OCI-LY3 (cell line): ENCODE measurements around the gene TIAL1.
"Not testable (repeated sequence)": the region's sequence is repeated elsewhere in the genome, so short reads cannot be mapped to it uniquely, and the experiment has no call there.

ENCODE experiments used
- H2AFZ ChIP-seq: fragments of 200-600, 300-600 bp; shearing (Covaris generic); 2 replicates; pipeline ENCODE4 v1.6.0; 2014; ENCODE audit warnings: antibody characterized with exemption, low read depth, low read length
- H3K27ac ChIP-seq: fragments of 200-600, 300-600 bp; sonication (generic); 2 replicates; pipeline ENCODE4 v1.5.1; 2014; ENCODE audit warnings: mild to moderate bottlenecking, low read length, moderate library complexity, mixed read lengths
- H3K27me3 ChIP-seq: fragments of 200-600, 300-600 bp; sonication (generic); 2 replicates; pipeline ENCODE4 v1.6.1; 2014; ENCODE audit warnings: low read depth, low read length, mixed read lengths
- H3K36me3 ChIP-seq: fragments of 200-600, 300-600 bp; sonication (generic); replicated peaks from 2 replicates; pipeline ENCODE3; 2014; ENCODE audit warnings: low read depth, low read length, mixed read lengths
- H3K4me1 ChIP-seq: fragments of 300-600, 200-600 bp; sonication (generic); 2 replicates; pipeline ENCODE4 v1.6.1; 2014; ENCODE audit warnings: low read length, mixed read lengths
- H3K4me2 ChIP-seq: fragments of 200-600, 300-600 bp; sonication (generic); 2 replicates; pipeline ENCODE4 v1.6.1; 2014; ENCODE audit warnings: low read length, mixed read lengths
- H3K4me3 ChIP-seq: fragments of 300-600, 200-600 bp; sonication (generic); 2 replicates; pipeline ENCODE4 v1.5.1; 2014; ENCODE audit warnings: antibody characterized with exemption, mild to moderate bottlenecking, low read length, moderate library complexity
- H3K79me2 ChIP-seq: fragments of 300-600, 200-600 bp; shearing (Covaris generic); 2 replicates; pipeline ENCODE4 v1.6.1; 2014; ENCODE audit warnings: mild to moderate bottlenecking, low read length, mixed read lengths
- H3K9ac ChIP-seq: fragments of 300-600, 200-600 bp; shearing (Covaris generic); 2 replicates; pipeline ENCODE4 v1.6.0; 2014; ENCODE audit warnings: mild to moderate bottlenecking, low read length, moderate library complexity
- H3K9me3 ChIP-seq: fragments of 200-600, 300-600 bp; shearing (Covaris generic); 2 replicates; pipeline ENCODE4 v1.6.1; 2014; ENCODE audit warnings: low read length, mixed read lengths; ENCODE audit not compliant: insufficient read depth
- H4K20me1 ChIP-seq: fragments of 200-600, 300-600 bp; sonication (generic); 2 replicates; pipeline ENCODE4 v1.6.1; 2016; ENCODE audit warnings: low read length, mixed read lengths; ENCODE audit not compliant: insufficient read depth
- EZH2phosphoT487 ChIP-seq: fragments of 200-600 bp; shearing (Covaris generic); IDR thresholded peaks from 2 replicates; pipeline ENCODE4 v1.6.1; 2018; ENCODE audit warnings: antibody characterized with exemption, mixed run types, low read depth
- TF ChIP-seq, protein P1 (sequence below): fragments of 200-600, 300-600 bp; sonication (generic); IDR thresholded peaks from 2 replicates; pipeline ENCODE4 v1.5.1; 2014; ENCODE audit warnings: antibody characterized with exemption, low read length, low read depth

TIAL1 gene

DNA sequence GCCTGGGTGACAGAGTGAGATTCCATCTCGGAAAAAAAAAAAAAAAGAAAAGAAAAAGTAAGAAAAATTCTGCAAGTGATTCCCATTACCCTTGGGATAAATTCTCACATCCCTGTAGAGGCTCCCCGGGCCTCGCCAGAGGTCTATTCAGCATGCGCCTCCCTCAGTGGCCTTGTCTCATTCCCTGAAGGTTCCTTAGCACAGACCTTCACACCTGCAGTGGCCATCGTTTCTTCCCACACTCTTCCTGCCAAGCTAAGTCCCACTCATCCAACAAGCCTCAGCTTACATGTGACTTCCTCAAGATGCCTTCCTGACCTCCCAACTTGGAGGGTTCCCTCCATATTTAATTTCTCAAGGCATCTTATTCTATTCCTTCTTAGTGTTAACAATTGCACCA lies 33.5 kb upstream of the TIAL1 start:
- H3K36me3 ChIP-seq: no peaks in the 10 kb centered on the region
- H3K4me3 ChIP-seq: no peak overlapping the region
- H3K79me2 ChIP-seq: no peaks in the 10 kb centered on the region
- no peak for TF ChIP-seq EZH2phosphoT487
- TF ChIP-seq, protein P1, sequence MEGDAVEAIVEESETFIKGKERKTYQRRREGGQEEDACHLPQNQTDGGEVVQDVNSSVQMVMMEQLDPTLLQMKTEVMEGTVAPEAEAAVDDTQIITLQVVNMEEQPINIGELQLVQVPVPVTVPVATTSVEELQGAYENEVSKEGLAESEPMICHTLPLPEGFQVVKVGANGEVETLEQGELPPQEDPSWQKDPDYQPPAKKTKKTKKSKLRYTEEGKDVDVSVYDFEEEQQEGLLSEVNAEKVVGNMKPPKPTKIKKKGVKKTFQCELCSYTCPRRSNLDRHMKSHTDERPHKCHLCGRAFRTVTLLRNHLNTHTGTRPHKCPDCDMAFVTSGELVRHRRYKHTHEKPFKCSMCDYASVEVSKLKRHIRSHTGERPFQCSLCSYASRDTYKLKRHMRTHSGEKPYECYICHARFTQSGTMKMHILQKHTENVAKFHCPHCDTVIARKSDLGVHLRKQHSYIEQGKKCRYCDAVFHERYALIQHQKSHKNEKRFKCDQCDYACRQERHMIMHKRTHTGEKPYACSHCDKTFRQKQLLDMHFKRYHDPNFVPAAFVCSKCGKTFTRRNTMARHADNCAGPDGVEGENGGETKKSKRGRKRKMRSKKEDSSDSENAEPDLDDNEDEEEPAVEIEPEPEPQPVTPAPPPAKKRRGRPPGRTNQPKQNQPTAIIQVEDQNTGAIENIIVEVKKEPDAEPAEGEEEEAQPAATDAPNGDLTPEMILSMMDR: no peak
- no peak overlapping the region for H3K27ac ChIP-seq
- H3K4me1 ChIP-seq: no peaks in the 10 kb centered on the region
- no peaks in the 10 kb centered on the region for H3K9me3 ChIP-seq
- H3K9ac ChIP-seq: no peak overlapping the region
- no peak overlapping the region for H2AFZ ChIP-seq
- no peak overlapping the region for H3K4me2 ChIP-seq
- no peaks in the 10 kb centered on the region for H4K20me1 ChIP-seq
- no peaks in the 10 kb centered on the region for H3K27me3 ChIP-seq

DNA sequence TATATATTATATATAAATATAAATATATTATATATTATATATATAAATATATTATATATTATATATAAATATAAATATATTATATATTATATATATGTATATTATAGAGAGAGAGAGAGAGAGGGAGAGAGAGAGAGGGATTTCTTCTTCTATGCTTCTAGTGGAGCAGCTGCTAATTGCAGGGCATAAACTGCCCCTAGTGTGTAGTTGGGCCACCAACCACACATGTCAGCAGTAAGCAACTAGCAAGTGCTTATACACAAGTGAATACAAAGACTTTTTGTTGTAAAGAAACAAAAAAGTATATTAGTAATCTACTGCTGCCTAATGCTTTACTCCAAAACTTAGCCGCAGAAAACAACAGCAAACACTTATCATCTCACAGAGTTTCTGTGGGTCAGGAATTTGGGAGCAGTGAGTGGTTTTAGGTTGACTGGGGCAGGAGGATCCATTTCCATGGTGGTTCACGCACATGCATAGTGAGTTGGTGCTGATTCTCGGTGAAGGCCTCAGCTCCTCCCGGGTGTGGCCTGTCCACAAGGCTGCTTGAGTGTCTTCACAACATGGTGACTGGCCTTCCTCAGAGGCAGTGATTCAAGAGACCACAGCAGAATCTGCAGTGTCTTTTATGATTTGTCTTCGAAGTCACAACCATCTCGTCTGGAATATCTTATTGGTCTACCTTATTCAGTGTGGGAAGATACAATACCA lies 29.0 kb upstream of the TIAL1 start:
- Histone ChIP-seq H4K20me1 (no peaks in the 10 kb centered on the region), H3K9ac (no peak overlapping the region), H3K79me2 (no peaks in the 10 kb centered on the region), H3K4me1 (no peaks in the 10 kb centered on the region), H3K9me3 (no peaks in the 10 kb centered on the region), H2AFZ (no peak overlapping the region), H3K27ac (no peak overlapping the region), H3K4me2 (no peak overlapping the region), H3K36me3 (no peaks in the 10 kb centered on the region), H3K27me3 (no peaks in the 10 kb centered on the region), H3K4me3 (no peak overlapping the region)
- TF ChIP-seq EZH2phosphoT487: no peak
- TF ChIP-seq, protein P1: no peak

DNA sequence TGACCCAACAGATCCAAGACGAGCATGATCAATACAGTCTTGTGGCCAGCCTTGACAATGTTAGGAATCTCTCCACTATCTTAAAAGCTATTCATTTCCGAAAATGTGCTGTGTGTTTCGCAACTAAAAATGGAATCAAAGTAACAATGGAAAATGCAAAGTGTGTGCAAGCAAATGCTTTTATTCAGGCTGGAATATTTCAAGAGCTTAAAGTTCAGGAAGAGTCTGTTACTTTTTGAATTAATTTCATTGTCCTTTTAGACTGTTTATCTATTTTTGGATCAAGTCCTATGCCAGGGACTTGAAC lies 24.3 kb upstream of the TIAL1 start:
- TF ChIP-seq, protein P1: no peak
- TF ChIP-seq EZH2phosphoT487: no peak
- no peaks in the 10 kb centered on the region for H3K79me2 ChIP-seq
- H3K4me3 ChIP-seq: no peak overlapping the region
- no peak overlapping the region for H2AFZ ChIP-seq
- H3K9me3 ChIP-seq: no peaks in the 10 kb centered on the region
- no peaks in the 10 kb centered on the region for H3K36me3 ChIP-seq
- no peak overlapping the region for H3K27ac ChIP-seq
- no peak overlapping the region for H3K9ac ChIP-seq
- H3K4me1 ChIP-seq: peaks cover 12% of the 10 kb centered on the region
- no peak overlapping the region for H3K4me2 ChIP-seq
- no peaks in the 10 kb centered on the region for H4K20me1 ChIP-seq
- no peaks in the 10 kb centered on the region for H3K27me3 ChIP-seq

DNA sequence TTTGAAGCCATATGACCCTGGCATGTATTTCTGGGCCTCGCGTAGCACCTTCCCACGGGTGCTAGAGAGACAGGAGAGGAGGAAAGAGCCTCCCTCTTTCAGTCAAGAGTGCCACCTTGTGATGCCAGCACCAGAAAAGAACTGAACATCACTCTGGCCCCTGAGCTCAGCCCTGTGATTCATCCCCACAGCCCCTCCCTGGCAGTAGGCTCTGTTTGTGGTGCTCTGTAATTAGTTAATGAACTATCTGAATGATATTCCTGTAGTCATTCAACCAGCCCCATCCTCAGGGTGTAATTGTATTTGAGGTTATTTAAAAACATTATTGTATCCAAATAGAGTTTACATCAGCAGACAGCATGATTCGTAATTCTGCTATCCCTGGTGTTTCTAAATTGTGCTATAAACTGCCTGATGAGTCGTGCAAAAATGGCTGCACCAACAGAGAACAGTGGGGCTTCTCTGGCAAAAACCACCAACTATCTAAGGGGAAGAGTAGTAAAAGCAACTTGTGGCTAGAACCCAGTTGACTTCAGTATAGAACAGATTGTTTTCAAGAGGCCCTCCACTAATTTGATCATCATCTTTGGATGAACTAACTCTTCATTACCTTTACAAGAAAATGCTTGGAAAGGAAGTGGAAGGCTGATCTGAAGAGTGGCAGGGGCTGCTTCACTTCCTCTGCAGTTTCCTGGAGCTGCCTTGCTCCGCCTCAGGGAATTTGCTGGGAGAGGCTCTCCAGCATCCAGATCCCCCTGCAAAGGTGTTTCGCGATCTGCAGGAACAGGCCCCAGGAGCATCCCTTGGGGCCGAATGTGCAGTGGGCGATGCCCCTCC lies 23.7 kb upstream of the TIAL1 start:
- Histone ChIP-seq H3K79me2 (no peaks in the 10 kb centered on the region), H3K27ac (no peak overlapping the region), H3K4me2 (no peak overlapping the region), H2AFZ (no peak overlapping the region), H3K4me3 (no peak overlapping the region), H4K20me1 (no peaks in the 10 kb centered on the region), H3K9me3 (no peaks in the 10 kb centered on the region), H3K27me3 (no peaks in the 10 kb centered on the region), H3K4me1 (peaks cover 12% of the 10 kb centered on the region), H3K36me3 (no peaks in the 10 kb centered on the region), H3K9ac (no peak overlapping the region)
- TF ChIP-seq EZH2phosphoT487: no peak
- TF ChIP-seq, protein P1: no peak

DNA sequence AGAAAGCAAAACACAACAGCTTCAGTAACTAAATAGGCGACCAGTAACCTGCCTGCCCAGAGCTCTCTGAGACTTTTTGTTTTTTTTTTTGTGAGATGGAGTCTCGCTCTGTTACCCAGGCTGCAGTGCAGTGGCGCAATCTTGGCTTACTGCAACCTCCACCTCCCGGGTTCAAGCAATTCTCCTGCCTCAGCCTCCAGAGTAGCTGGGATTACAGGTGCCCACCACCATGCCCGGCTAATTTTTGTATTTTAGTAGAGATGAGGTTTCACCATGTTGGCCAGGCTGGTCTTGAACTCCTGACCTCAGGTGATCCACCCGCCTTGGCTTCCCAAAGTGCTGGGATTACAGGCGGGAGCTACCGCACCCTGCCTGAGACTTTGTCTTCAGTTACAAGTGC lies 23.0 kb upstream of the TIAL1 start:
- not testable (repeated sequence) for H3K27ac ChIP-seq, H3K79me2 ChIP-seq, H3K36me3 ChIP-seq, H3K9ac ChIP-seq, H2AFZ ChIP-seq, H3K4me2 ChIP-seq, H4K20me1 ChIP-seq, H3K4me3 ChIP-seq, H3K27me3 ChIP-seq, H3K9me3 ChIP-seq
- peaks cover 12% of the 10 kb centered on the region for H3K4me1 ChIP-seq
